ENCODE data around the gene RAB3C.

RAB3C gene

GRCh38 chr5:58803056-58803455, 220.2 kb downstream of the RAB3C start:
- DNase-seq (ENCODE audit: low read depth, low spot score), result no peak
- no peak overlapping the region for H3K27ac ChIP-seq

GRCh38 chr5:58804291-58804690, 221.4 kb downstream of the RAB3C start:
- no peak overlapping the region for H3K27ac ChIP-seq
- DNase-seq (ENCODE audit: low read depth, low spot score), result no peak

DNA sequence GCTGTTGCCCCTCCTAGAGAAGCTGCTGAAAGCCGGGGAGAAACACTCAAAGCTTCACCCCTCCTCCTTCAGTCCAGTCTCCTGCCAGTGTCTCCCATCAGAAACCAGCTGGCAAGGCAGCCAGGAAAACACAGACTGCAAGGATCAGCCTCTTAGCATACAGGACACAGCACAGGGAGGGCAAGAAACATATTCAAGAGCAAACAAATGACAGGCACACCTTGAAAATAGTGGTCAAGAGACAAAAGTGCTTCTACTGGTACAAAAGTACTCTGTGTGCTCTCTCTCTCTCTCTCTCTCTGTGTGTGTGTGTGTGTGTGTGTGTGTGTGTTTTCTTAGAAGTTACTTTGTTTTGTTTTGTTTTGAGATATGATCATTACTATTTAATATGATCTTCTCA, 227.2 kb downstream of the RAB3C start:
- no peak for DNase-seq (ENCODE audit: low read depth, low spot score)
- H3K27ac ChIP-seq, result no peak overlapping the region

DNA sequence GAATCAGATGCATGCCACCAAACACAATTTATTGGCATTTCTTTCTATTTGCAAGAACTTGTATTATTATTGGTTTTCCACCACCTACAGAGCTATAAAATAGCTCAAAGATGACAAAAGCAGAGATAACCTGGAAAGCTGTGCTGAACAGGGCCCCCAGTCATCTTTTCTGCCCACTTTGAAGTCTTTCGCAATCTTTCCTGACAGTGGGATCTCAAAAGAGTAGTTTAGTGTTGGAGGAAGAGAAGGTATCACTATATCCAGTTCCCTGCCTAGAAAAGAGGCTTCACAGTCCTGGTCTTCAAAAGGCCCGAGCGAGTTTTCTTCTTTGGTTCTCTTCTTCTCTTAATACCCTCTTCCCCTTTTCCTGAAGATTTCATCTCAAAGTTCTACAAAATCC, 231.0 kb downstream of the RAB3C start:
- no peak overlapping the region for H3K27ac ChIP-seq

DNA sequence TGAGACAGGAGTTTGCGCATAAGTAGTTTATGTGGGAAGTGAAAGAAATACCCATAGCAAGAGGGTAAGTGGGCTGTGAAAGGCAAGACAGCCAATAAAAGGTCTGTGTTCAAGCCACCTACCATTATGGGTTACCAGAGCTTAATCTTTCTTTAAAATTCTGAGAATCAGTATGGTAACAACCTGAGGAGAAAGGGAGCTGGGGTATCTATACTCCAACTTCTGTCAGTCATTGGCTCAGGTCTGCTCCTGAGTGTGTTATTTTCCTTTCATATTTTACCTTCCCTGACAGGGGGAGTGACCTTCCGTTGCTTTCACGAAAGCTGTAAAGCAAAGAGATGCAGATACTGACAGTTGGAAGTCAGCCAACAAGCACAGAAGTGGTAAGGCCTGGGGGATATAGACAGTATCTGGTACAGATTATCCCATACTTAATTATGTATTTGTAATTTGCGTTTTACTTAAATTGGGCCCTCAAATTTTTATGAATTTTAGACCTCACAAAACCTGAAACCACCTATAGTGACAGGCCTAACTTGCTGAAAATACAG, 233.4 kb downstream of the RAB3C start:
- DNase-seq (ENCODE audit: low read depth, low spot score), result no peak
- no peak overlapping the region for H3K27ac ChIP-seq

More for the DNA sequence above, 231.0 kb downstream of the RAB3C start:
- DNase-seq (ENCODE audit: low read depth, low spot score), result no peak

DNA sequence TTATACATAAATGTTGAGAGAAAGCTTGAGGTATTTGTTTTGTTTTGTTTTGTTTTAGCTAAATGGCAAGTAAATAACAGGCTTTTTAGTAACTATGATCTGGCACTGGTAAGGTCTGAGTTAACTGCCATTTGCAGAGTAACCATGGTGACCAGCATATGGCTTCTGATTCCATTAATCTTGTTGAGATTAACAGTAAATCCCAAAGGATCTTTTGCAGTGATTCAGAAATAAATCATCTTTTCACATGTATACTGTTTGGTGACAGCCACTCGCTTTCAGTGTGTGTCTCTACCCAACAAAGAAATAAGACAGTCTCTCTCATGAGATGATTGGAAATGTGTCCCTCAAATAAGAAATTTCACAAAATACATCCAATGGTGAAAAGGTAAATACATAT, 235.6 kb downstream of the RAB3C start:
- H3K27ac ChIP-seq, result no peak overlapping the region

GRCh38 chr5:58825441-58825840, 242.6 kb downstream of the RAB3C start:
- no peak for DNase-seq (ENCODE audit: low read depth, low spot score)
- H3K27ac ChIP-seq, result no peak overlapping the region

More for the DNA sequence above, 235.6 kb downstream of the RAB3C start:
- DNase-seq (ENCODE audit: low read depth, low spot score), result no peak

- DNase-seq (ENCODE audit: low read depth, low spot score), result no peak
- H3K27ac ChIP-seq, result no peak overlapping the region
Measured at GRCh38 chr5:58825899-58826298, 243.0 kb downstream of the RAB3C start.

- no peak for DNase-seq (ENCODE audit: low read depth, low spot score)
- no peak overlapping the region for H3K27ac ChIP-seq
Measured at GRCh38 chr5:58827463-58827862, 244.6 kb downstream of the RAB3C start.

DNA sequence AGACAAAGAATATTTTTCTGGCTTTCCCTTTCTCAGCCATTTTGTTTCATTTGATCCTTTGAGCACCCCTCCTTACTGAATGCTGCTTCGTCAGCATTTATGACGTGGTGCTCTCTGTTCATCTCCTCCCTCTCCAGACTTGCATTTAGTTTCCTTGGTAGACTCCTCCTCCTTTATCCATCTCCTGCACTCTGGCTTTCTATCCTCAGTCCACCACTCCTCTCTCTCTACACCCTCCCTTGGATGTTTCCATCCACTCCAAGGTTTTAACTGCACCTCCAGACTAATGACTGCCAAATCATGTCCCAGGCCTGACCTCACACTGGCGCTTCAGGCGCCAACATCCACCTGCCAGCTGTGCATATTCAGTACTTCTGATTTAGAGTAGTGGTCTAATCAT, 245.4 kb downstream of the RAB3C start:
- DNase-seq (ENCODE audit: low read depth, low spot score), result no peak
- H3K27ac ChIP-seq, result no peak overlapping the region

DNA sequence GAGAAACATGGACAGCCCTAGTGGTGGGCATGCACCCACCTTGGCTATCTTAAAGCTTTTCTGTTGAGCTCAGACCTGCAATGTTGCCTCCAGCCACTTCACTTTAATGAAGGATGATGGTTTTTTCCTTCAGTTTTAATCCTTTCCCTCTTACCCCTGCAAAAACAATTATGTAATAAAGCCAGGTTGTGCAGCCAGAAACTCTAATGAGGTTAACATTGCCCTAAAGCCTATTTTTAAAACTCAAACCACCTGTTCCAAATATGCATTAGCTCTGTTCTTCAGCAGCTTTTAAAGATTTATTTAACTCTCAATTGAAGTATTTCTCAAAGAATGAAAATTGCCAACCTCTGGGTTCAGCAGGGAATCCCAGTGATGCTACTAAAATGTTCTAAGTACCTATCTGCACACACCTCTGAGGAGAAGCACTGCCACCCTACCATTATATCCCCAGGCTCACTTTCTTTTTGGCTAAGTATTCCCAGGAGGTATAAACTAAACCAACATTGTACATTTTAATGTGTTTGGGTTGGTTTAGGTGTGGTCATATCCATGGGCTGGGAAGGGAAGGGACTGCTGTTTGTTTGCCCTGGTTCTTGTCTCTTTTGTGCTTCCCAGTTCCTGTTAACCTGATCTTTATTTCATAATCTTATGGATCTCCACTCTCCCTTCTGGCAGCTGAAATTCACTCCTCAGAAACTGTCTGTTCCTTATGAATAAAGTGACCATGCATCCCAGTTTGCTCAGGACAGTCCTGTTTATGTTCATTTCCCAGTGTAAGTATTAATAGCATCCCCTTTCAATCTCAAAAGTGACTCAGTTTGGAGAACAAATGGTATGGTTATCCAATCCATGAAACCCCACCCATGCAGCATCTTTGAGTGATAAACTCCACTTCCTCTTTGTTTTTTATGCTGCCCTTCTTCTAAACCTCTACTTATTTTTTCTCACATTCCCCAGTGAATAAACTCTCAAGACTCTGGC, 251.7 kb downstream of the RAB3C start:
- no peak for DNase-seq (ENCODE audit: low read depth, low spot score)
- H3K27ac ChIP-seq, result no peak overlapping the region

- DNase-seq (ENCODE audit: low read depth, low spot score), result no peak
- H3K27ac ChIP-seq, result no peak overlapping the region
Measured at GRCh38 chr5:58836351-58836750, 253.5 kb downstream of the RAB3C start.

DNA sequence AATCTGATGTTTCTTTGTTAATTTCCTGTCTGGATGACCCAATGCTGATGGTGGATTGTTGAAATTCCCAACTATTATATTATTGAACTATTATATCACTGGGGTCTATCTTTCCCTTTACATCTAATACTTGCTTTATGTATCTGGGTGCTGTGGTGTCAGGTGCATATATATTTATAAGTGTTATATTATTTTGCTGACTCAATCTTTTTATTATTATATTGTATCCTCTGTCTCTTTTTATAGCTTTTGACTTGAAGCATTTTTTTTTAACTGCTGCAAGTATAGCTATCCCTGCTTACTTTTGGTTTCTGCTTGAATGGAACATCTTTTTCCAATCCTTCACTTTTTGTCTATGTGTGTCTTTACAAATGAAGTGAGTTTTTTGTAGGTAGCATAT, 255.9 kb downstream of the RAB3C start:
- no peak for DNase-seq (ENCODE audit: low read depth, low spot score)
- no peak overlapping the region for H3K27ac ChIP-seq

GRCh38 chr5:58842852-58843251, 260.0 kb downstream of the RAB3C start:
- no peak for DNase-seq (ENCODE audit: low read depth, low spot score)
- no peak overlapping the region for H3K27ac ChIP-seq

GRCh38 chr5:58844395-58844794, 261.5 kb downstream of the RAB3C start:
- no peak overlapping the region for H3K27ac ChIP-seq
- DNase-seq (ENCODE audit: low read depth, low spot score), result no peak

DNA sequence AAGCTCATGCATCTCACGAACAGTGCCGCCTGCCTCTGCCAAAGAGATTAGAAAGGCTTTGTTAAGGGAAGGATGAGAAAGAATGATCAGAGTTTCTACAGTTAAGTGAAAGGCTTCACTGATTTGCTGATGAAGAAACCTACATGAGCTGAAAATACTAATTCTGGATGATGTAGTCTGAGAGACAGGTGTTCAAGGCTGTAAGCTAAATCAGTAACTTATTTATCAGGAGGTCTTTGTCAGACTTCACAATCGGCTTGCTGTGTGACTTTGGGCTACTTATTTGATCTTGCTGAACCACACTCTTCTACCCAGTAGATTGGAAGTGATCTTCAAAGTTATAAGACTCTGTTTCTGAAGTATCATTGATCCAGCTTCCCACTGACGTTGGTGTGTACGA, 264.2 kb downstream of the RAB3C start:
- DNase-seq (ENCODE audit: low read depth, low spot score), result no peak
- no peak overlapping the region for H3K27ac ChIP-seq

- H3K27ac ChIP-seq, result no peak overlapping the region
- no peak for DNase-seq (ENCODE audit: low read depth, low spot score)
Measured at GRCh38 chr5:58849223-58849622, 266.3 kb downstream of the RAB3C start.

- no peak overlapping the region for H3K27ac ChIP-seq
- DNase-seq (ENCODE audit: low read depth, low spot score), result no peak
Measured at GRCh38 chr5:58849921-58850667, 267.2 kb downstream of the RAB3C start.

GRCh38 chr5:58851153-58851552, 268.3 kb downstream of the RAB3C start:
- H3K27ac ChIP-seq, result no peak overlapping the region
- DNase-seq (ENCODE audit: low read depth, low spot score), result no peak

GRCh38 chr5:58851571-58851970, 268.7 kb downstream of the RAB3C start:
- DNase-seq (ENCODE audit: low read depth, low spot score), result no peak
- H3K27ac ChIP-seq, result no peak overlapping the region

DNA sequence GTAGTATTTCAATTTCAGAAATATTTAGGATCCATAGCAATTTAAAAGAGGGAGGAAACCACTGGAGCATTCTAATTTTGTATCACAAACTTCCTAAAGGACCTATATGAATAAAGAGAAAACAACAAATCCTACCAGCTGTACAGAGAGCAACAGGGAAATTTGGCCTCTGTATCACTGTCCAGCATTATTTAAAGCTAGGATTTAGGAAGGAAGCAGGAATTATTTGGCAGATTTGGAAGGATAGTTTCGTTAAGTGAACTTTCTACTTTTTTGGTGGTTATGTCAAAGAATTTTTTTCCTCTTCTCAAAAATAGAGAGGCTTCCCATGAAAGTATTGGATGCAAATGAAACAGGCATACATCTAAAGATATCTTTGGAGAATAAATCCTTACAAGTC, 269.7 kb downstream of the RAB3C start:
- no peak for DNase-seq (ENCODE audit: low read depth, low spot score)
- H3K27ac ChIP-seq, result no peak overlapping the region

Measured in epithelial cell of prostate (primary cell).